ENCODE measurements around the gene TRMT5.

TRMT5 gene

DNA sequence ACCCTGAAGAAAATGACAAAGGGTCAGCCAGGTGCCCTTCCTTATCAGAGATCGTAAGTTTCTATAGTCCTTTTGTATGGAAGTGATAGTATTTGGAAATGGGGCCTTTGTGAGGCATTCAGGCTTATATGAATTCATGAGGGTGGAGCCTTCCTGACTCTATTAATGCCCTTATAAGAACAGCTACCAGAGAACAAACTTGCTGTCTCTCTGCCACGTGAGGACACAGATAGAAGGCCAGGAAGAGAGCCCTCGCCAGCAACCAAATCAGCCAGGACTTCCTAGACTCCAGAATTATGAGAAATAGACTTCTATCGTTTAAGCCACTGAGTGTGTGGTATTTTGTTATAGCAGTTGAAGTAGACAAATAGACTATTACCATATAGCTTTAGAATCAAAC, 36.7 kb downstream of the TRMT5 start:
- H3K56ac ChIP-seq (ENCODE audit: low read length), result no peak overlapping the region
- H3K4me1 ChIP-seq (ENCODE audit: control insufficient read depth, low read depth, low read length), result no peaks in the 10 kb centered on the region
- H3K18ac ChIP-seq (ENCODE audit: low read length), result no peak overlapping the region
- H4K5ac ChIP-seq (ENCODE audit: low read length), result no peak overlapping the region
- no peak overlapping the region for H3K4me2 ChIP-seq (ENCODE audit: low read length)
- H4K8ac ChIP-seq (ENCODE audit: low read depth, low read length), result no peak overlapping the region
- H3K36me3 ChIP-seq (ENCODE audit: control insufficient read depth, insufficient read depth, low read length), result no peaks in the 10 kb centered on the region
- H3K27ac ChIP-seq (ENCODE audit: low read depth, low read length), result no peak overlapping the region
- H3K4me3 ChIP-seq (ENCODE audit: low read length), result no peak overlapping the region
- no peak overlapping the region for H2BK120ac ChIP-seq (ENCODE audit: low read depth, low read length)
- peak; percentile 28 for DNase-seq
- no peaks in the 10 kb centered on the region for H3K79me2 ChIP-seq (ENCODE audit: control insufficient read depth, insufficient read depth, low read length)
- WGBS (ENCODE audit: extremely low coverage, insufficient coverage, low lambda C conversion rate), result no CpG with 5 or more reads among the region's 4 CpGs
- H3K23ac ChIP-seq (ENCODE audit: low read length), result no peak overlapping the region
- no peak overlapping the region for H2BK5ac ChIP-seq (ENCODE audit: low read length)
- H3K79me1 ChIP-seq (ENCODE audit: low read length), result no peaks in the 10 kb centered on the region
- no peak overlapping the region for H2BK15ac ChIP-seq (replicated peaks; ENCODE audit: low read depth)
- H2AK5ac ChIP-seq (ENCODE audit: low read length), result no peak overlapping the region
- no peaks in the 10 kb centered on the region for H3K27me3 ChIP-seq (ENCODE audit: insufficient read depth, low read length, poor library complexity)
- H3K4ac ChIP-seq (ENCODE audit: low read depth, low read length), result no peak overlapping the region
- H3K9ac ChIP-seq (ENCODE audit: low read length), result no peak overlapping the region

DNA sequence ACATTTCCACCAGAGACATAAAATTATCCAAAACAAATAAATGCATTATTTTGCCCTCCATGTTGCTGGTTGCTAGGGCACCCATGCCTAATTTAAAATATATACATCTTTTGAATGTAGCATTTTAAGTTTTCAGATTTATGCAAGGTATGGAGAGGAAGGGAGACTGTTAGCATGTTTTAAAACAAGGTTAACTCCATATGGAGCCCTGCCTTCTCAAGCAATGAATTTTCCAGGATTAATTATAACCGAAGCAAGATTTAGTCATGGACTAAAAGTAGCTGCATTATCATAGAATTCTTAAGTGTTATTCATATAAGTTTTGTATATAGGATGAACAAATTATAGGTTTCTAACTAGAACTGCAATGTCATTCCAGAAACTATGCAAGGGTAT, 37.2 kb downstream of the TRMT5 start:
- Histone ChIP-seq H2BK15ac (replicated peaks; ENCODE audit: low read depth) (no peak overlapping the region), H3K79me2 (ENCODE audit: control insufficient read depth, insufficient read depth, low read length) (no peaks in the 10 kb centered on the region), H2BK120ac (ENCODE audit: low read depth, low read length) (no peak overlapping the region), H3K4me3 (ENCODE audit: low read length) (no peak overlapping the region), H3K18ac (ENCODE audit: low read length) (no peak overlapping the region), H4K5ac (ENCODE audit: low read length) (no peak overlapping the region), H2BK5ac (ENCODE audit: low read length) (no peak overlapping the region), H4K8ac (ENCODE audit: low read depth, low read length) (no peak overlapping the region), H3K56ac (ENCODE audit: low read length) (no peak overlapping the region), H3K9ac (ENCODE audit: low read length) (no peak overlapping the region), H3K79me1 (ENCODE audit: low read length) (no peaks in the 10 kb centered on the region), H3K4me2 (ENCODE audit: low read length) (no peak overlapping the region), H3K27me3 (ENCODE audit: insufficient read depth, low read length, poor library complexity) (no peaks in the 10 kb centered on the region), H2AK5ac (ENCODE audit: low read length) (no peak overlapping the region), H3K4ac (ENCODE audit: low read depth, low read length) (no peak overlapping the region), H3K36me3 (ENCODE audit: control insufficient read depth, insufficient read depth, low read length) (no peaks in the 10 kb centered on the region), H3K4me1 (ENCODE audit: control insufficient read depth, low read depth, low read length) (no peaks in the 10 kb centered on the region), H3K27ac (ENCODE audit: low read depth, low read length) (no peak overlapping the region), H3K23ac (ENCODE audit: low read length) (no peak overlapping the region)
- DNase-seq, result no peak
- no CpG with 5 or more reads among the region's 1 CpG for WGBS (ENCODE audit: extremely low coverage, insufficient coverage, low lambda C conversion rate)

DNA sequence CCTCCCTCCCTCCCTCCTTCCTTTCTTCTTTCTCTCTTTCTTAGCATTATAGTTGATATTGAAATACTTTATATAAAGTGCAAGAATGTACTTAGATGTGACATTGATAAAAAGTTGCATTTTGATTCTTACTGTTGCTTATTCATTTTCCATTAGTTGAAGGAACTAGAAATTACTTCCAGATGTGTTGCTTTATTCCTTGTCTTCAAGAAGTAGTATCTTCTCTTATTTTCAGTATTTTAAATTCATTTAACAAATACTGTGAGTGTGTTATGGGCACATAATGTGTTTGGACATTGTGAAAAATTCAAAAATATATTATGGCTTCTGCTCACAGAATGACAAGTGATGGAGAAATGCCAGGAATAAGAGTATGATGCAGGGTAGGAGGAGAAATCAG, 45.6 kb downstream of the TRMT5 start:
- no peak overlapping the region for H3K56ac ChIP-seq (ENCODE audit: low read length)
- no peak overlapping the region for H4K8ac ChIP-seq (ENCODE audit: low read depth, low read length)
- H3K79me2 ChIP-seq (ENCODE audit: control insufficient read depth, insufficient read depth, low read length), result no peaks in the 10 kb centered on the region
- no peak overlapping the region for H3K18ac ChIP-seq (ENCODE audit: low read length)
- no peak overlapping the region for H4K5ac ChIP-seq (ENCODE audit: low read length)
- no peaks in the 10 kb centered on the region for H3K27me3 ChIP-seq (ENCODE audit: insufficient read depth, low read length, poor library complexity)
- H2BK120ac ChIP-seq (ENCODE audit: low read depth, low read length), result no peak overlapping the region
- H3K4me2 ChIP-seq (ENCODE audit: low read length), result no peak overlapping the region
- no peak overlapping the region for H3K9ac ChIP-seq (ENCODE audit: low read length)
- H2BK5ac ChIP-seq (ENCODE audit: low read length), result no peak overlapping the region
- H3K4me3 ChIP-seq (ENCODE audit: low read length), result no peak overlapping the region
- H3K36me3 ChIP-seq (ENCODE audit: control insufficient read depth, insufficient read depth, low read length), result no peaks in the 10 kb centered on the region
- no peak overlapping the region for H2BK15ac ChIP-seq (replicated peaks; ENCODE audit: low read depth)
- H3K27ac ChIP-seq (ENCODE audit: low read depth, low read length), result no peak overlapping the region
- no peak overlapping the region for H2AK5ac ChIP-seq (ENCODE audit: low read length)
- H3K4me1 ChIP-seq (ENCODE audit: control insufficient read depth, low read depth, low read length), result peaks cover 1% of the 10 kb centered on the region
- no peak overlapping the region for H3K23ac ChIP-seq (ENCODE audit: low read length)
- no peak for DNase-seq
- H3K79me1 ChIP-seq (ENCODE audit: low read length), result no peaks in the 10 kb centered on the region
- no peak overlapping the region for H3K4ac ChIP-seq (ENCODE audit: low read depth, low read length)

DNA sequence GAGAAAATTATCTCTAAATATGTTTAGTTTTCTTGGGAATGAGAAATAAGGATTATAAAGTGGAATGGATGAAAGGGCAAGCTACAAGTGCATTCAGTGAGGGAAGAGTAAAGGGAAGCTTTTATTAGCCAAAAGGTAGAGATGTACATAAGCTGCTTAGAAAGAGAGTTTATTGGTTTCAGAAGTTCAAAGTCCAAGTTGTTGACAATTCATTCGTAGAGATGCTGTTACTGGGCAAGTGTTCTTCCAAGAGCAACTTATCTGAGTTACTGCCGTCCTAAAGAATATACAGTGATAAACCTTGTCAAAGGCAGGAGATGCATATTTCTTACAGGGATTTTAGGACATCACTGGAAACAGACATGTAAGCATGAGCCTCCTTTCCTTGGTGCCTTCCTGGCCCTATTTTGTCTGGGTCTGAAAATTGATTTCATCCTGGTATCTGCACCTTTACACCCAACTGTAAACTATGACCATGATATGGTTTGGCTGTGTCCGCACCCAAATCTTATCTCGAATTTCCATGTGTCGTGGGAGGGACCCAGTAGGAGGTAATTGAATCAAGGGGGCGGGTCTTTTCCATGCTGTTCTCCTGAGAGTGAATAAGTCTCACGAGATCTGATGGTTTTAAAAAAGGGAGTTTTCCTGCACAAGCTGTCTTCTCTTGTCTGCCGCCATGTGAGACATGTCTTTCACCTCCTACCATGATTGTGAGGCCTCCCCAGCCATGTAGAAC, 46.8 kb downstream of the TRMT5 start:
- Histone ChIP-seq H3K27ac (ENCODE audit: low read depth, low read length) (no peak overlapping the region), H3K4ac (ENCODE audit: low read depth, low read length) (no peak overlapping the region), H3K9ac (ENCODE audit: low read length) (no peak overlapping the region), H4K8ac (ENCODE audit: low read depth, low read length) (peak overlapping the region; percentile 13), H3K4me1 (ENCODE audit: control insufficient read depth, low read depth, low read length) (peaks cover 1% of the 10 kb centered on the region), H3K56ac (ENCODE audit: low read length) (no peak overlapping the region), H3K4me2 (ENCODE audit: low read length) (no peak overlapping the region), H3K4me3 (ENCODE audit: low read length) (no peak overlapping the region), H3K79me2 (ENCODE audit: control insufficient read depth, insufficient read depth, low read length) (no peaks in the 10 kb centered on the region), H2AK5ac (ENCODE audit: low read length) (no peak overlapping the region), H3K27me3 (ENCODE audit: insufficient read depth, low read length, poor library complexity) (no peaks in the 10 kb centered on the region), H4K5ac (ENCODE audit: low read length) (no peak overlapping the region), H3K79me1 (ENCODE audit: low read length) (no peaks in the 10 kb centered on the region), H3K23ac (ENCODE audit: low read length) (no peak overlapping the region), H3K36me3 (ENCODE audit: control insufficient read depth, insufficient read depth, low read length) (no peaks in the 10 kb centered on the region), H2BK15ac (replicated peaks; ENCODE audit: low read depth) (no peak overlapping the region), H2BK120ac (ENCODE audit: low read depth, low read length) (no peak overlapping the region), H2BK5ac (ENCODE audit: low read length) (no peak overlapping the region), H3K18ac (ENCODE audit: low read length) (no peak overlapping the region)
- no CpG with 5 or more reads among the region's 8 CpGs for WGBS (ENCODE audit: extremely low coverage, insufficient coverage, low lambda C conversion rate)
- peak; percentile 19 for DNase-seq

DNA sequence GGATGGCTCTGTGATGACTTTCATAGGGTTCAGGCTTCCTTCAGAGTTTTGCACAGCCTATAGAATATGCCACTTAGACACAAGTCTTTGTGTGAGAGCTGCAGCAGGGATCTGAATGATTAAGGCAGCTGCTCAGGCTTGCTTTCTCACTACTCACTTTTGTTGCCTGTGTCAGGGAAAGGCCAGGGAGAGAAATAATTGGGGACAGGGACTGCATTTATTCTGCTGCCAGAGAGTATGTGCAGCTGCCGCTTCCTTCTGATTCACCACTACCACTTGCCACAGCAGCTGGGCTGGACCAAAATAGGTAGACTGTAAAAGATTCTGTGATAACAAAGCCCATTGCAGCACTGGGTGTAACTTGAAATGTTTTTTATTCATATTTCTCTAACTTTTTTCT, 49.7 kb downstream of the TRMT5 start:
- no peak overlapping the region for H3K4me2 ChIP-seq (ENCODE audit: low read length)
- H4K8ac ChIP-seq (ENCODE audit: low read depth, low read length), result no peak overlapping the region
- H3K27ac ChIP-seq (ENCODE audit: low read depth, low read length), result no peak overlapping the region
- H2AK5ac ChIP-seq (ENCODE audit: low read length), result no peak overlapping the region
- no peaks in the 10 kb centered on the region for H3K36me3 ChIP-seq (ENCODE audit: control insufficient read depth, insufficient read depth, low read length)
- no peaks in the 10 kb centered on the region for H3K79me1 ChIP-seq (ENCODE audit: low read length)
- no peak overlapping the region for H3K4me3 ChIP-seq (ENCODE audit: low read length)
- no peak overlapping the region for H3K56ac ChIP-seq (ENCODE audit: low read length)
- no peak overlapping the region for H3K23ac ChIP-seq (ENCODE audit: low read length)
- no peak overlapping the region for H2BK15ac ChIP-seq (replicated peaks; ENCODE audit: low read depth)
- H3K79me2 ChIP-seq (ENCODE audit: control insufficient read depth, insufficient read depth, low read length), result no peaks in the 10 kb centered on the region
- WGBS (ENCODE audit: extremely low coverage, insufficient coverage, low lambda C conversion rate), result no CpG with 5 or more reads among the region's 1 CpG
- no peak overlapping the region for H3K4ac ChIP-seq (ENCODE audit: low read depth, low read length)
- no peak overlapping the region for H3K9ac ChIP-seq (ENCODE audit: low read length)
- no peaks in the 10 kb centered on the region for H3K27me3 ChIP-seq (ENCODE audit: insufficient read depth, low read length, poor library complexity)
- no peak overlapping the region for H2BK120ac ChIP-seq (ENCODE audit: low read depth, low read length)
- DNase-seq, result no peak
- H3K4me1 ChIP-seq (ENCODE audit: control insufficient read depth, low read depth, low read length), result peaks cover 1% of the 10 kb centered on the region
- no peak overlapping the region for H3K18ac ChIP-seq (ENCODE audit: low read length)
- no peak overlapping the region for H4K5ac ChIP-seq (ENCODE audit: low read length)
- no peak overlapping the region for H2BK5ac ChIP-seq (ENCODE audit: low read length)

DNA sequence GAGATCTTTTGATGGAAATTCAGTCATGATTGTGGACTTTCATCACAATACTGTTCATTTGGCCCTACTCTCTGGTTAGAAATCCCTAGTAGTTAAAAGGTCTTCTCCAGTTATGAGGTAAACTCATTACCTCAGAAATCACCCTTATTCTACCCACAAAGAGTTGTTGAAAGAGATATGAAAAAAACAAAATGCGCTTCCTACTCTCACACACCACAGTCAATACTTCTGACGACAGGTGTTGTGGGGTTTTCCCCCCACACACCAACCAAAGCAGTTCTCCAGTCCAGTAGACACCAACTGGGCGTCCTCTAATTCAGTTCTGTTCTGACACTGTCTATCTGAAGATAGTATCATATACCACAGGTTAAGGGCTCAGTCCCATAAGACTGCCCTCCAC, 54.9 kb downstream of the TRMT5 start:
- Histone ChIP-seq H2AK5ac (ENCODE audit: low read length) (no peak overlapping the region), H2BK120ac (ENCODE audit: low read depth, low read length) (no peak overlapping the region), H3K4me1 (ENCODE audit: control insufficient read depth, low read depth, low read length) (no peaks in the 10 kb centered on the region), H4K5ac (ENCODE audit: low read length) (no peak overlapping the region), H3K79me2 (ENCODE audit: control insufficient read depth, insufficient read depth, low read length) (no peaks in the 10 kb centered on the region), H3K23ac (ENCODE audit: low read length) (no peak overlapping the region), H3K4me3 (ENCODE audit: low read length) (no peak overlapping the region), H3K27ac (ENCODE audit: low read depth, low read length) (no peak overlapping the region), H3K18ac (ENCODE audit: low read length) (no peak overlapping the region), H4K8ac (ENCODE audit: low read depth, low read length) (no peak overlapping the region), H2BK5ac (ENCODE audit: low read length) (no peak overlapping the region), H3K9ac (ENCODE audit: low read length) (no peak overlapping the region), H3K4ac (ENCODE audit: low read depth, low read length) (no peak overlapping the region), H3K56ac (ENCODE audit: low read length) (no peak overlapping the region), H2BK15ac (replicated peaks; ENCODE audit: low read depth) (no peak overlapping the region), H3K79me1 (ENCODE audit: low read length) (no peaks in the 10 kb centered on the region), H3K27me3 (ENCODE audit: insufficient read depth, low read length, poor library complexity) (no peaks in the 10 kb centered on the region), H3K4me2 (ENCODE audit: low read length) (no peak overlapping the region), H3K36me3 (ENCODE audit: control insufficient read depth, insufficient read depth, low read length) (no peaks in the 10 kb centered on the region)
- no peak for DNase-seq
- no CpG with 5 or more reads among the region's 3 CpGs for WGBS (ENCODE audit: extremely low coverage, insufficient coverage, low lambda C conversion rate)
